Naive thymus-derived CD4-positive, alpha-beta T cell (primary cell): ENCODE measurements around the gene HES6. TPM values are rescaled to one million over a fixed set of nuclear protein-coding genes. Genes with fewer than 3 reads are reported as not detected.

ENCODE experiments used
- ATAC-seq: fragments of 150-1000 bp; cut with Tn5 transposase; 2 replicates; pipeline ENCODE4 v1.10.0; 2021; ENCODE audit warnings: mild to moderate bottlenecking, moderate library complexity
- CTCF ChIA-PET: fragments of 350-600 bp; sonication (Branson Sonifier 250); formaldehyde crosslinking; loops from one replicate; lab custom pipeline; 2021; ENCODE audit warnings: antibody characterized with exemption; lab: Charles Lee
- POLR2A ChIA-PET: fragments of 350-600 bp; sonication (Branson Sonifier 250); formaldehyde crosslinking; loops from one replicate; lab custom pipeline; 2021; ENCODE audit warnings: antibody characterized with exemption, inconsistent platforms; lab: Charles Lee
- DNase-seq, 9 donors: peaks; one replicate each; pipeline versions ENCODE4 v3.0.0 to v3.0.0-alpha.2; 2020 to 2022; ENCODE audit warnings: mixed read lengths in 1 of 9
- H3K27ac ChIP-seq: one replicate; pipeline ENCODE4 v1.7.0; 2013; ENCODE audit warnings: mild to moderate bottlenecking, low read depth, low read length, moderate library complexity
- H3K27me3 ChIP-seq, 2 donors: one replicate each; pipeline ENCODE4 v1.7.0; 2013; ENCODE audit warnings: low read length in 2 of 2, mild to moderate bottlenecking in 2 of 2, moderate library complexity in 2 of 2; ENCODE audit not compliant: control insufficient read depth in 2 of 2, insufficient read depth in 2 of 2
- H3K36me3 ChIP-seq, 3 experiments: 1 replicate in 2 of 3; 2 replicates in 1 of 3; pipeline ENCODE4 v1.7.0; 2013; ENCODE audit warnings: low read length in 3 of 3, mild to moderate bottlenecking in 3 of 3, moderate library complexity in 1 of 3; ENCODE audit not compliant: insufficient read depth in 3 of 3, control insufficient read depth in 2 of 3
- H3K4me1 ChIP-seq, 2 donors: one replicate each; pipeline ENCODE4 v1.7.0; 2013; ENCODE audit warnings: low read length in 2 of 2, mild to moderate bottlenecking in 2 of 2, moderate library complexity in 1 of 2; ENCODE audit not compliant: control insufficient read depth in 2 of 2, insufficient read depth in 2 of 2
- H3K4me3 ChIP-seq: 2 replicates; pipeline ENCODE4 v1.7.0; 2013; ENCODE audit warnings: mild to moderate bottlenecking, low read length
- H3K9me3 ChIP-seq, 3 experiments: 1 replicate in 2 of 3; 2 replicates in 1 of 3; pipeline ENCODE4 v1.7.0; 2013; ENCODE audit warnings: low read length in 3 of 3; ENCODE audit not compliant: control insufficient read depth in 2 of 3
- H3K27ac Mint-ChIP-seq, 9 donors: one replicate each; pipeline ENCODE4 v1.8.0; 2020 to 2022; ENCODE audit warnings: mixed read lengths in 9 of 9, mild to moderate bottlenecking in 8 of 9, moderate library complexity in 5 of 9, inconsistent platforms in 2 of 9
- H3K27me3 Mint-ChIP-seq, 5 donors: one replicate each; pipeline ENCODE4 v1.8.0; 2021 to 2022; ENCODE audit warnings: mixed read lengths in 5 of 5, mild to moderate bottlenecking in 1 of 5
- H3K36me3 Mint-ChIP-seq, 5 donors: one replicate each; pipeline ENCODE4 v1.8.0; 2020 to 2022; ENCODE audit warnings: mixed read lengths in 5 of 5, mild to moderate bottlenecking in 3 of 5, inconsistent platforms in 1 of 5
- H3K4me1 Mint-ChIP-seq, 7 donors: one replicate each; pipeline ENCODE4 v1.8.0; 2020 to 2022; ENCODE audit warnings: mixed read lengths in 7 of 7, mild to moderate bottlenecking in 3 of 7, inconsistent platforms in 1 of 7
- H3K4me3 Mint-ChIP-seq, 10 donors: one replicate each; pipeline ENCODE4 v1.8.0; 2020 to 2022; ENCODE audit warnings: mild to moderate bottlenecking in 10 of 10, mixed read lengths in 10 of 10, moderate library complexity in 6 of 10, inconsistent platforms in 2 of 10
- H3K9me3 Mint-ChIP-seq, 11 donors: one replicate each; pipeline ENCODE4 v1.8.0; 2020 to 2022; ENCODE audit warnings: mixed read lengths in 11 of 11, mild to moderate bottlenecking in 4 of 11, inconsistent platforms in 1 of 11, moderate library complexity in 1 of 11
- intact Hi-C, 2 donors: fragments of 100-400 bp; cut with micrococcal nuclease; formaldehyde crosslinking; loops; one replicate each; pipeline ENCODE4 v1.15.1; 2023
- polyA plus RNA-seq, 2 donors: library from polyadenylated mRNA; unstranded; fragments of 300-500 nt; fragmentation: Illumina TruSeq; gene quantifications; one replicate each; pipeline ENCODE4 v1.2.3, GENCODE V29; 2021
- total RNA-seq, 6 experiments: library from RNA in 5 of 6; stranded (reverse) in 5 of 6; gene quantifications; 1 replicate in 5 of 6; 2 replicates in 1 of 6; pipeline ENCODE4 v1.2.3 and lab custom pipeline; 2021 to 2026

HES6 gene
- total and polyA plus RNA-seq, 7 experiments from 2014 or later, result 0.61 to 2.7 (median 1.3) TPM

DNA sequence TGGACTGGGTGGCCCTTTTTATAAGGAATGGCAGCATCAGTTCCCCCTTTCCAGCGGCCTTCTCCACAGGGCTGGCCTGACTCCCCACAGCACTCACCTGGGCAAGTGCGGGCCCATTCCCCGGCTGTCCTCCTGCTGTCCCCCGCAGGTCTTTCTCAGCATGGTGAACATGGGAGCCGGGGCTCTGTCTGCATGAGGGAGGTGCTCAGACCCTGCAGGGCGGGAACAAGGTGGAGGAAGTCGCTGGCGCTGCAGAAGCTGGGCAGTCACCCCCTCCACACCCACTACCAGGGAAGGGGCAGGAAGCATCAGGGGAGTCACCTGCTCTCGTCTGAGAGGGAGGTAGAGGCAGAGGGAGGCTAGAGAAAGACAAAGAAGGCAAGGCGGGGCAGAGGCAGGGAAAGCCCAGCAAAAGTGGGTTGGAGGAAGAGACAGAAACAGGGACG, 12.2 kb downstream of the HES6 start:
- DNase-seq, result no peak
- no peak overlapping the region for H3K27ac ChIP-seq
- peaks cover 0 to 13% (median 5%) of the 10 kb centered on the region in 5 donors for H3K36me3 Mint-ChIP-seq
- H3K9me3 Mint-ChIP-seq, result no peaks in the 10 kb centered on the region
- peak overlapping the region in 2 of 9 donors; percentile 53 to 58 for H3K27ac Mint-ChIP-seq
- peaks cover 5 to 8% of the 10 kb centered on the region in 2 donors for H3K4me1 ChIP-seq
- intact Hi-C loops, result no loop called here
- no peak overlapping the region for H3K4me3 ChIP-seq
- ChIA-PET POLR2A (no interaction called here), CTCF (no interaction called here)
- peaks cover 0 to 15% (median 0%) of the 10 kb centered on the region in 3 experiments for H3K36me3 ChIP-seq
- H3K27me3 ChIP-seq, result no peaks in the 10 kb centered on the region
- peaks cover 14 to 24% (median 19%) of the 10 kb centered on the region in 7 donors for H3K4me1 Mint-ChIP-seq
- no peaks in the 10 kb centered on the region for H3K9me3 ChIP-seq
- peaks cover 0 to 35% (median 0%) of the 10 kb centered on the region in 5 donors for H3K27me3 Mint-ChIP-seq
- ATAC-seq, result no peak
- H3K4me3 Mint-ChIP-seq, result peak overlapping the region in 1 of 10 donors; percentile 68

DNA sequence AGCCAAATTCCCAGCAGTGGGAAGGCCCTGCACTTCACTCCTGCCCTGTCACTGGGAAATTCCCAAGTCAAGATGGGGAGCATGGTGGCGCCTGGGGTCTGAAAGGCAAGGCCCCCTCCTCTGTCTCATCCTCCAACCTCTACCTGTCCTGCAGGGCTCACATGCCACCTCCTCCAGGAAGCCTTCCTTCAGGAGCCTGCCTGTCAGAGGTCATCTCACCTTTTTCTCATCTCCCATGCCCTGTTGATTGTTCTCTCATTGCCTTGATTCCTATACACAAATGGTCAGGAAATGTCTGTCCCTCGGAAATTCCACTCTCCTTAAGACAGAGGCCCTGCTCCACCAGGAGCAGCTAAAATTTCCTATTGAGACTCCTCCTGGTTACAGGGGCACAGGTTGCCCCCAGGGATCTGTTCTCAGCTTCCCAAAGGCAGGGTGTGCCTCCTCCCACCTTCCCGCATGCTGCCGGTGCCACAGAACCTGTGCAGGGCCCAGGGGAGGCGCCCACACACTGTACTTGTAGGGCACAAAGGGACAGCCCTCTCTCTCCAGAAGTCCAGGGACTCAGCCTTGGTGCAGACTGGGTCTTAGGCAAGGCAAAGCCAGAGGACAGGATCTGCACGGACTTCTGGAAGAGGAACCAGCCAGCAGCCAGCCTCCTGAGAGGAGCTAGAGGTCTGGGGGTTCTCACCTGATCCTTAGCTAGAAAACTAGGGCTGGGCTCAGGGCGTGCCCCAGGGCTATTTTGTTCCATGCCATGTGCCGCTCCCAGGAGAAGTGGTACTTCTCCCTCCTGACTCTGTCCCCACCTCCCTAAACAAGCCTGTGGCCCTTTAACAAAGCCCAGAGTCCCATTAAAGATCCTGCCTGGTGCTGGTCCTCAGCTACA, 12.9 kb downstream of the HES6 start:
- H3K36me3 Mint-ChIP-seq, result peaks cover 0 to 13% (median 5%) of the 10 kb centered on the region in 5 donors
- Histone ChIP-seq H3K4me1 (peaks cover 5 to 8% of the 10 kb centered on the region in 2 donors), H3K4me3 (no peak overlapping the region), H3K27me3 (no peaks in the 10 kb centered on the region), H3K36me3 (peaks cover 0 to 15% (median 0%) of the 10 kb centered on the region in 3 experiments), H3K27ac (no peak overlapping the region), H3K9me3 (no peaks in the 10 kb centered on the region)
- peaks cover 0 to 28% (median 0%) of the 10 kb centered on the region in 5 donors for H3K27me3 Mint-ChIP-seq
- ChIA-PET POLR2A (no interaction called here), CTCF (no interaction called here)
- intact Hi-C loops, result no loop called here
- no peak for ATAC-seq
- H3K27ac Mint-ChIP-seq, result no peak overlapping the region
- no peak overlapping the region for H3K4me3 Mint-ChIP-seq
- H3K4me1 Mint-ChIP-seq, result peaks cover 14 to 21% (median 18%) of the 10 kb centered on the region in 7 donors
- no peak for DNase-seq
- no peaks in the 10 kb centered on the region for H3K9me3 Mint-ChIP-seq

- DNase-seq (no peak), ATAC-seq (no peak)
- no peaks in the 10 kb centered on the region for H3K27me3 ChIP-seq
- ChIA-PET POLR2A (no interaction called here), CTCF (interaction anchor here (0.6 kb wide), 1 partner anchor 11 kb away, joined by 3 read pairs; no protein-coding TSS in a partner anchor)
- peaks cover 0 to 21% (median 0%) of the 10 kb centered on the region in 5 donors for H3K27me3 Mint-ChIP-seq
- H3K36me3 ChIP-seq, result peaks cover 0 to 15% (median 0%) of the 10 kb centered on the region in 3 experiments
- peaks cover 0 to 13% (median 5%) of the 10 kb centered on the region in 5 donors for H3K36me3 Mint-ChIP-seq
- H3K4me1 Mint-ChIP-seq, result peaks cover 9 to 13% (median 10%) of the 10 kb centered on the region in 7 donors
- peaks cover 3 to 5% of the 10 kb centered on the region in 2 donors for H3K4me1 ChIP-seq
- no peak overlapping the region for H3K27ac ChIP-seq
- H3K4me3 Mint-ChIP-seq, result no peak overlapping the region
- no peaks in the 10 kb centered on the region for H3K9me3 Mint-ChIP-seq
- no peak overlapping the region for H3K4me3 ChIP-seq
- H3K9me3 ChIP-seq, result no peaks in the 10 kb centered on the region
- intact Hi-C loops, result no loop called here
- H3K27ac Mint-ChIP-seq, result no peak overlapping the region
Measured at GRCh38 chr2:238225911-238226697, 13.7 kb downstream of the HES6 start.

- no peaks in the 10 kb centered on the region for H3K27me3 ChIP-seq
- Mint-ChIP-seq H3K4me1 (peaks cover 0 to 7% (median 4%) of the 10 kb centered on the region in 7 donors), H3K27ac (no peak overlapping the region), H3K36me3 (peaks cover 0 to 13% (median 5%) of the 10 kb centered on the region in 5 donors), H3K9me3 (no peaks in the 10 kb centered on the region), H3K27me3 (peaks cover 0 to 13% (median 0%) of the 10 kb centered on the region in 5 donors), H3K4me3 (no peak overlapping the region)
- peaks cover 0 to 15% (median 0%) of the 10 kb centered on the region in 3 experiments for H3K36me3 ChIP-seq
- POLR2A ChIA-PET, result no interaction called here
- H3K27ac ChIP-seq, result no peak overlapping the region
- H3K9me3 ChIP-seq, result no peaks in the 10 kb centered on the region
- DNase-seq, result no peak
- no peaks in the 10 kb centered on the region for H3K4me1 ChIP-seq
- intact Hi-C loops, result no loop called here
- CTCF ChIA-PET, result interaction anchor here (0.6 kb wide), 1 partner anchor 10 kb away, joined by 3 read pairs; no protein-coding TSS in a partner anchor
- H3K4me3 ChIP-seq, result no peak overlapping the region
- ATAC-seq, result no peak
Measured at GRCh38 chr2:238225121-238225520, 14.7 kb downstream of the HES6 start.

- Histone ChIP-seq H3K9me3 (no peaks in the 10 kb centered on the region), H3K4me1 (no peaks in the 10 kb centered on the region), H3K27me3 (no peaks in the 10 kb centered on the region), H3K4me3 (no peak overlapping the region), H3K36me3 (peaks cover 0 to 15% (median 0%) of the 10 kb centered on the region in 3 experiments), H3K27ac (no peak overlapping the region)
- ChIA-PET POLR2A (no interaction called here), CTCF (no interaction called here)
- Mint-ChIP-seq H3K27me3 (peaks cover 0 to 10% (median 0%) of the 10 kb centered on the region in 5 donors), H3K4me1 (peaks cover 0 to 7% (median 4%) of the 10 kb centered on the region in 7 donors), H3K4me3 (no peak overlapping the region), H3K27ac (no peak overlapping the region), H3K9me3 (no peaks in the 10 kb centered on the region), H3K36me3 (peaks cover 0 to 13% (median 5%) of the 10 kb centered on the region in 5 donors)
- intact Hi-C loops, result no loop called here
- ATAC-seq (no peak), DNase-seq (no peak)
Measured at GRCh38 chr2:238224356-238225035, 15.3 kb downstream of the HES6 start.
